Prostate gland (tissue), 2 donors: ENCODE results near the gene WDR20.

Source experiments
- CTCF ChIP-seq, 4 experiments: fragments of 200-600 bp in 2 of 4; fragments of 450-650 bp in 2 of 4; sonication (generic) in 2 of 4; IDR thresholded peaks; 1 replicate in 3 of 4; 2 replicates in 1 of 4; pipeline ENCODE4 v1.5.1; 2016 to 2019; ENCODE audit warnings: antibody characterized with exemption in 4 of 4, mild to moderate bottlenecking in 2 of 4, moderate library complexity in 2 of 4
- POLR2AphosphoS5 ChIP-seq: sonication (generic); formaldehyde crosslinking; IDR thresholded peaks from one replicate; pipeline ENCODE4 v1.6.1; 2017; ENCODE audit warnings: antibody characterized with exemption

GRCh38 chr14:102116361-102117180 is 23.1 kb upstream of the WDR20 start:
- TF ChIP-seq CTCF (IDR thresholded peaks at IDR 0.05) (no peak), POLR2AphosphoS5 (no peak)
